GM18498 (cell line): Measurements from ENCODE around the gene METTL26.

Experiments used
- ATAC-seq: cut with Tn5 transposase; IDR thresholded peaks from one replicate; pipeline ENCODE4 v1.9.1; 2021; ENCODE audit warnings: mild to moderate bottlenecking, moderate library complexity; ENCODE audit not compliant: unreplicated experiment

METTL26 gene

GRCh38 chr16:627454-628239 is 8.5 kb downstream of the METTL26 start:
- ATAC-seq, result no peak

- ATAC-seq, result no peak
Observed at GRCh38 chr16:626787-627453, 9.2 kb downstream of the METTL26 start.

- no peak for ATAC-seq
Observed at GRCh38 chr16:625977-626765, 9.9 kb downstream of the METTL26 start.

- ATAC-seq, result no peak
Observed at GRCh38 chr16:625117-625976, 10.8 kb downstream of the METTL26 start.

- no peak for ATAC-seq
Observed at GRCh38 chr16:624526-625070, 11.5 kb downstream of the METTL26 start.

- ATAC-seq, result no peak
Observed at GRCh38 chr16:622920-623280, 13.2 kb downstream of the METTL26 start.

GRCh38 chr16:621526-622105 is 14.5 kb downstream of the METTL26 start:
- ATAC-seq, result no peak

GRCh38 chr16:620700-621525 is 15.2 kb downstream of the METTL26 start:
- no peak for ATAC-seq

- ATAC-seq, result no peak
Observed at GRCh38 chr16:619476-620100, 16.5 kb downstream of the METTL26 start.

- ATAC-seq, result no peak
Observed at GRCh38 chr16:617855-618254, 18.2 kb downstream of the METTL26 start.

GRCh38 chr16:616733-617586 is 19.1 kb downstream of the METTL26 start:
- ATAC-seq, result no peak

GRCh38 chr16:615122-615521 is 21.0 kb downstream of the METTL26 start:
- ATAC-seq, result no peak

GRCh38 chr16:610513-611381 is 25.4 kb downstream of the METTL26 start:
- ATAC-seq, result no peak

GRCh38 chr16:609984-610383 is 26.1 kb downstream of the METTL26 start:
- no peak for ATAC-seq

- no peak for ATAC-seq
Observed at GRCh38 chr16:609316-609715, 26.8 kb downstream of the METTL26 start.

- no peak for ATAC-seq
Observed at GRCh38 chr16:608019-608418, 28.1 kb downstream of the METTL26 start.
